WTC11 (cell line): ENCODE results near the gene CNOT6L. TPM values are rescaled to one million over a fixed set of nuclear protein-coding genes. Genes with fewer than 3 reads are reported as not detected.

ENCODE experiments used
- ATAC-seq: fragments of 200-7000 bp; cut with Tn5 transposase; 2 replicates; pipeline ENCODE4 v1.10.0; 2021; ENCODE audit warnings: mild to moderate bottlenecking, moderate library complexity
- CTCF ChIA-PET: fragments of 300-600 bp; sonication (Branson Sonifier 250); formaldehyde crosslinking; loops from one replicate; lab custom pipeline; 2021; ENCODE audit warnings: antibody characterized with exemption; lab: Charles Lee
- POLR2A ChIA-PET: fragments of 350-600 bp; sonication (Branson Sonifier 250); formaldehyde crosslinking; loops from one replicate; lab custom pipeline; 2021; ENCODE audit warnings: antibody characterized with exemption; lab: Charles Lee
- DNase-seq: peaks from one replicate; pipeline ENCODE4 v3.0.0; 2021; ENCODE audit warnings: low spot score
- H3K27ac Mint-ChIP-seq: 2 replicates; pipeline ENCODE4 v1.8.0; 2021; ENCODE audit warnings: mixed read lengths
- H3K27me3 Mint-ChIP-seq: 2 replicates; pipeline ENCODE4 v1.8.0; 2021; ENCODE audit warnings: low read depth, mild to moderate bottlenecking, moderate library complexity, mixed read lengths
- H3K36me3 Mint-ChIP-seq: 2 replicates; pipeline ENCODE4 v1.8.0; 2021; ENCODE audit warnings: mixed read lengths
- H3K4me1 Mint-ChIP-seq: 2 replicates; pipeline ENCODE4 v1.8.0; 2022; ENCODE audit warnings: mixed read lengths
- H3K4me3 Mint-ChIP-seq: 2 replicates; pipeline ENCODE4 v1.8.0; 2021; ENCODE audit warnings: mild to moderate bottlenecking, moderate library complexity, mixed read lengths
- H3K9me3 Mint-ChIP-seq: 2 replicates; pipeline ENCODE4 v1.8.0; 2021; ENCODE audit warnings: mixed read lengths
- CREM ChIP-seq: sonication (generic); formaldehyde crosslinking; IDR thresholded peaks from 2 replicates; pipeline ENCODE4 v1.8.1; 2022; ENCODE audit warnings: mild to moderate bottlenecking, missing genetic modification reagents, moderate library complexity
- KAT7 ChIP-seq: sonication (generic); formaldehyde crosslinking; IDR thresholded peaks from 2 replicates; pipeline ENCODE4 v1.8.1; 2023; ENCODE audit warnings: missing genetic modification reagents, mild to moderate bottlenecking, borderline replicate concordance
- SMAD4 ChIP-seq: sonication (generic); formaldehyde crosslinking; IDR thresholded peaks from 2 replicates; pipeline ENCODE4 v1.8.0; 2022; ENCODE audit warnings: mild to moderate bottlenecking, missing genetic modification reagents
- TP53 ChIP-seq: sonication (generic); formaldehyde crosslinking; IDR thresholded peaks from 2 replicates; pipeline ENCODE4 v1.8.1; 2023; ENCODE audit warnings: mild to moderate bottlenecking, missing genetic modification reagents
- ZNF121 ChIP-seq: sonication (generic); formaldehyde crosslinking; IDR thresholded peaks from 2 replicates; pipeline ENCODE4 v1.8.0; 2023; ENCODE audit warnings: missing genetic modification reagents
- ZNF317 ChIP-seq: sonication (generic); formaldehyde crosslinking; IDR thresholded peaks from 2 replicates; pipeline ENCODE4 v1.8.1; 2023; ENCODE audit warnings: low read depth, mild to moderate bottlenecking, moderate library complexity, missing genetic modification reagents, borderline replicate concordance
- ZNF396 ChIP-seq: fragments of 250-450 bp; sonication (Bioruptor Pico); IDR thresholded peaks from 2 replicates; pipeline ENCODE4 v1.8.0; 2021; ENCODE audit warnings: mild to moderate bottlenecking, moderate library complexity, borderline replicate concordance
- ZNF423 ChIP-seq: fragments of 250-450 bp; sonication (Bioruptor Pico); IDR thresholded peaks from 2 replicates; pipeline ENCODE4 v2.1.2; 2022; ENCODE audit warnings: mild to moderate bottlenecking, moderate library complexity
- total RNA-seq: library from RNA; stranded (reverse); gene quantifications from 3 replicates; pipeline ENCODE4 v1.2.3, GENCODE V29; 2021
- TF ChIP-seq, protein P1 (sequence below): sonication (generic); formaldehyde crosslinking; IDR thresholded peaks from 2 replicates; pipeline ENCODE4 v1.8.0; 2022; ENCODE audit warnings: mild to moderate bottlenecking, missing genetic modification reagents
- TF ChIP-seq, protein P2 (sequence below): sonication (generic); formaldehyde crosslinking; IDR thresholded peaks from 2 replicates; pipeline ENCODE4 v1.8.0; 2022; ENCODE audit warnings: mild to moderate bottlenecking, missing genetic modification reagents
- TF ChIP-seq, protein P3 (sequence below): sonication (generic); formaldehyde crosslinking; IDR thresholded peaks from 2 replicates; pipeline ENCODE4 v1.8.1; 2022; ENCODE audit warnings: missing genetic modification reagents, borderline replicate concordance
- TF ChIP-seq, protein P4 (sequence below): sonication (generic); formaldehyde crosslinking; IDR thresholded peaks from 2 replicates; pipeline ENCODE4 v1.8.1; 2022; ENCODE audit warnings: low read depth, mild to moderate bottlenecking, moderate library complexity, missing genetic modification reagents, borderline replicate concordance
- TF ChIP-seq, protein P5 (sequence below): fragments of 250-450 bp; sonication (Bioruptor Pico); IDR thresholded peaks from 2 replicates; pipeline ENCODE4 v1.9.0; 2021; ENCODE audit warnings: mild to moderate bottlenecking, borderline replicate concordance
- TF ChIP-seq, protein P6 (sequence below): sonication (generic); formaldehyde crosslinking; IDR thresholded peaks from 2 replicates; pipeline ENCODE4 v1.8.0; 2023; ENCODE audit warnings: missing genetic modification reagents
- TF ChIP-seq, protein P7 (sequence below): sonication (generic); formaldehyde crosslinking; IDR thresholded peaks from 2 replicates; pipeline ENCODE4 v1.8.1; 2022; ENCODE audit warnings: low read depth, missing genetic modification reagents, borderline replicate concordance
- TF ChIP-seq, protein P8 (sequence below): sonication (generic); formaldehyde crosslinking; IDR thresholded peaks from 2 replicates; pipeline ENCODE4 v1.8.0; 2023; ENCODE audit warnings: missing genetic modification reagents, mild to moderate bottlenecking, borderline replicate concordance

CNOT6L gene
- total RNA-seq, 1 experiment from 2014 or later, result 21.6 TPM

DNA sequence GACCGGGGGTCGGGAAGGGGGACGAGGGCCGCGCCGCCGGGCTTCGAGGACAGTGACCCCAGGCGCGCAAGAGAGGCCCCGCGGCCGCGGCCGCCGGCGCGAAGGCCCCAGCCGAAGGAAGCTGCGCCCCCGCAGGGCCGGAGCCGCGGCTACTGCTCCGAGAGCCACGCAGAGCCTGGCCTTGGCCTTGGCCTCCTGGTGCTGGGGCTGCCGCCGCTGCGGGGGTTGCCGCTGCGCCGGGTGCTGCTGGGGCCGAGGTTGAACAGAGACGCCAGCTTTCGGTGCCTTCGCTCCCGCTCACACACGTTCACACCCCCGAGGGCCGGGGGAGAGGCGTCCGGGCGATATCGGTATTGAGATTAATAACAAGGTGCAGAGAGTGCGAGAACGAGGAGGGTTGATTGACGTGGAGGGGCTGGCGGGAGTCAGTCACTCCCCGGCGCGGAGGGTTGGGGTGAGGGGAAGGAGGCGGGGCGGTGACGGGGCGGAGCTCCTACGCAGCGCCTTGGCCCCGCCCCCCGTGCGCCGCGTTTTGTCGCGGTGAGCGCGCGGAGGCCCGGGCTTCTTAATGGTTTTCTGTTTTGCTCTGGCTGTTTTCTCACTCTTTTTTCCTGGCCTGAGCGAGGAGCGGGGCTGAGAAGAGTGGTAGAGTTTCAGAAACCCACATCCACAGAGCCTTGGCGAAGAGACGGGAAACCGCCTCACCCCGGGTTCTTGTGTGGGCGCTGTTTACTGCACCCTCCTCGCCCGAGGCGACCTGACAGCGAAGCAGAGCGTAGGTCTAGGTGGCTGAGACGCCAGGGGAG lies 878 bp upstream of the CNOT6L start:
- ChIA-PET POLR2A (interaction anchor here (1.7 kb wide), 1 partner anchor 43 kb away, joined by 15 read pairs; the partner anchor contains the start of gene MRPL1), CTCF (interaction anchor here (0.6 to 2.0 kb wide), 2 partner anchors 43 to 57 kb away, joined by 3 to 4 read pairs; partner anchors contain the start of gene MRPL1)
- Mint-ChIP-seq H3K4me1 (peaks cover 14% of the 10 kb centered on the region), H3K9me3 (no peaks in the 10 kb centered on the region), H3K27me3 (peaks cover 7% of the 10 kb centered on the region), H3K4me3 (peak overlapping the region; percentile 95), H3K27ac (peak overlapping the region; percentile 92), H3K36me3 (no peaks in the 10 kb centered on the region)
- peak; percentile 82 for ATAC-seq
- DNase-seq, result peak; percentile 87
- TF ChIP-seq, protein P1, sequence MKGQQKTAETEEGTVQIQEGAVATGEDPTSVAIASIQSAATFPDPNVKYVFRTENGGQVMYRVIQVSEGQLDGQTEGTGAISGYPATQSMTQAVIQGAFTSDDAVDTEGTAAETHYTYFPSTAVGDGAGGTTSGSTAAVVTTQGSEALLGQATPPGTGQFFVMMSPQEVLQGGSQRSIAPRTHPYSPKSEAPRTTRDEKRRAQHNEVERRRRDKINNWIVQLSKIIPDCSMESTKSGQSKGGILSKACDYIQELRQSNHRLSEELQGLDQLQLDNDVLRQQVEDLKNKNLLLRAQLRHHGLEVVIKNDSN (CRISPR knock-in tag), result no peak
- TF ChIP-seq, protein P2, sequence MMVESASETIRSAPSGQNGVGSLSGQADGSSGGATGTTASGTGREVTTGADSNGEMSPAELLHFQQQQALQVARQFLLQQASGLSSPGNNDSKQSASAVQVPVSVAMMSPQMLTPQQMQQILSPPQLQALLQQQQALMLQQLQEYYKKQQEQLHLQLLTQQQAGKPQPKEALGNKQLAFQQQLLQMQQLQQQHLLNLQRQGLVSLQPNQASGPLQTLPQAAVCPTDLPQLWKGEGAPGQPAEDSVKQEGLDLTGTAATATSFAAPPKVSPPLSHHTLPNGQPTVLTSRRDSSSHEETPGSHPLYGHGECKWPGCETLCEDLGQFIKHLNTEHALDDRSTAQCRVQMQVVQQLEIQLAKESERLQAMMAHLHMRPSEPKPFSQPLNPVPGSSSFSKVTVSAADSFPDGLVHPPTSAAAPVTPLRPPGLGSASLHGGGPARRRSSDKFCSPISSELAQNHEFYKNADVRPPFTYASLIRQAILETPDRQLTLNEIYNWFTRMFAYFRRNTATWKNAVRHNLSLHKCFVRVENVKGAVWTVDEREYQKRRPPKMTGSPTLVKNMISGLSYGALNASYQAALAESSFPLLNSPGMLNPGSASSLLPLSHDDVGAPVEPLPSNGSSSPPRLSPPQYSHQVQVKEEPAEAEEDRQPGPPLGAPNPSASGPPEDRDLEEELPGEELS (CRISPR knock-in tag), result 0 out of 2 replicates have a peak, but pooled peaks have one; percentile 65
- no peak for TF ChIP-seq ZNF121 (CRISPR knock-in tag)
- TF ChIP-seq, protein P3, sequence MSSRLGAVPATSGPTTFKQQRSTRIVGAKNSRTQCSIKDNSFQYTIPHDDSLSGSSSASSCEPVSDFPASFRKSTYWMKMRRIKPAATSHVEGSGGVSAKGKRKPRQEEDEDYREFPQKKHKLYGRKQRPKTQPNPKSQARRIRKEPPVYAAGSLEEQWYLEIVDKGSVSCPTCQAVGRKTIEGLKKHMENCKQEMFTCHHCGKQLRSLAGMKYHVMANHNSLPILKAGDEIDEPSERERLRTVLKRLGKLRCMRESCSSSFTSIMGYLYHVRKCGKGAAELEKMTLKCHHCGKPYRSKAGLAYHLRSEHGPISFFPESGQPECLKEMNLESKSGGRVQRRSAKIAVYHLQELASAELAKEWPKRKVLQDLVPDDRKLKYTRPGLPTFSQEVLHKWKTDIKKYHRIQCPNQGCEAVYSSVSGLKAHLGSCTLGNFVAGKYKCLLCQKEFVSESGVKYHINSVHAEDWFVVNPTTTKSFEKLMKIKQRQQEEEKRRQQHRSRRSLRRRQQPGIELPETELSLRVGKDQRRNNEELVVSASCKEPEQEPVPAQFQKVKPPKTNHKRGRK, result no peak
- TF ChIP-seq, protein P4, sequence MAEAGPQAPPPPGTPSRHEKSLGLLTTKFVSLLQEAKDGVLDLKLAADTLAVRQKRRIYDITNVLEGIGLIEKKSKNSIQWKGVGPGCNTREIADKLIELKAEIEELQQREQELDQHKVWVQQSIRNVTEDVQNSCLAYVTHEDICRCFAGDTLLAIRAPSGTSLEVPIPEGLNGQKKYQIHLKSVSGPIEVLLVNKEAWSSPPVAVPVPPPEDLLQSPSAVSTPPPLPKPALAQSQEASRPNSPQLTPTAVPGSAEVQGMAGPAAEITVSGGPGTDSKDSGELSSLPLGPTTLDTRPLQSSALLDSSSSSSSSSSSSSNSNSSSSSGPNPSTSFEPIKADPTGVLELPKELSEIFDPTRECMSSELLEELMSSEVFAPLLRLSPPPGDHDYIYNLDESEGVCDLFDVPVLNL (CRISPR knock-in tag), result peak; percentile 55; the same call in 1 of the 2 replicates
- TF ChIP-seq ZNF396 (CRISPR knock-in tag), result no peak
- 0 out of 2 replicates have a peak, but pooled peaks have one; percentile 28 for TF ChIP-seq TP53
- TF ChIP-seq, protein P5, sequence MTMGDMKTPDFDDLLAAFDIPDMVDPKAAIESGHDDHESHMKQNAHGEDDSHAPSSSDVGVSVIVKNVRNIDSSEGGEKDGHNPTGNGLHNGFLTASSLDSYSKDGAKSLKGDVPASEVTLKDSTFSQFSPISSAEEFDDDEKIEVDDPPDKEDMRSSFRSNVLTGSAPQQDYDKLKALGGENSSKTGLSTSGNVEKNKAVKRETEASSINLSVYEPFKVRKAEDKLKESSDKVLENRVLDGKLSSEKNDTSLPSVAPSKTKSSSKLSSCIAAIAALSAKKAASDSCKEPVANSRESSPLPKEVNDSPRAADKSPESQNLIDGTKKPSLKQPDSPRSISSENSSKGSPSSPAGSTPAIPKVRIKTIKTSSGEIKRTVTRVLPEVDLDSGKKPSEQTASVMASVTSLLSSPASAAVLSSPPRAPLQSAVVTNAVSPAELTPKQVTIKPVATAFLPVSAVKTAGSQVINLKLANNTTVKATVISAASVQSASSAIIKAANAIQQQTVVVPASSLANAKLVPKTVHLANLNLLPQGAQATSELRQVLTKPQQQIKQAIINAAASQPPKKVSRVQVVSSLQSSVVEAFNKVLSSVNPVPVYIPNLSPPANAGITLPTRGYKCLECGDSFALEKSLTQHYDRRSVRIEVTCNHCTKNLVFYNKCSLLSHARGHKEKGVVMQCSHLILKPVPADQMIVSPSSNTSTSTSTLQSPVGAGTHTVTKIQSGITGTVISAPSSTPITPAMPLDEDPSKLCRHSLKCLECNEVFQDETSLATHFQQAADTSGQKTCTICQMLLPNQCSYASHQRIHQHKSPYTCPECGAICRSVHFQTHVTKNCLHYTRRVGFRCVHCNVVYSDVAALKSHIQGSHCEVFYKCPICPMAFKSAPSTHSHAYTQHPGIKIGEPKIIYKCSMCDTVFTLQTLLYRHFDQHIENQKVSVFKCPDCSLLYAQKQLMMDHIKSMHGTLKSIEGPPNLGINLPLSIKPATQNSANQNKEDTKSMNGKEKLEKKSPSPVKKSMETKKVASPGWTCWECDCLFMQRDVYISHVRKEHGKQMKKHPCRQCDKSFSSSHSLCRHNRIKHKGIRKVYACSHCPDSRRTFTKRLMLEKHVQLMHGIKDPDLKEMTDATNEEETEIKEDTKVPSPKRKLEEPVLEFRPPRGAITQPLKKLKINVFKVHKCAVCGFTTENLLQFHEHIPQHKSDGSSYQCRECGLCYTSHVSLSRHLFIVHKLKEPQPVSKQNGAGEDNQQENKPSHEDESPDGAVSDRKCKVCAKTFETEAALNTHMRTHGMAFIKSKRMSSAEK, result no peak
- TF ChIP-seq KAT7 (CRISPR knock-in tag), result peak; percentile 38; the same call in 1 of the 2 replicates
- peak; percentile 69 for TF ChIP-seq ZNF423 (CRISPR knock-in tag)
- TF ChIP-seq SMAD4, result no peak
- TF ChIP-seq ZNF317 (CRISPR knock-in tag), result no peak
- TF ChIP-seq, protein P6, sequence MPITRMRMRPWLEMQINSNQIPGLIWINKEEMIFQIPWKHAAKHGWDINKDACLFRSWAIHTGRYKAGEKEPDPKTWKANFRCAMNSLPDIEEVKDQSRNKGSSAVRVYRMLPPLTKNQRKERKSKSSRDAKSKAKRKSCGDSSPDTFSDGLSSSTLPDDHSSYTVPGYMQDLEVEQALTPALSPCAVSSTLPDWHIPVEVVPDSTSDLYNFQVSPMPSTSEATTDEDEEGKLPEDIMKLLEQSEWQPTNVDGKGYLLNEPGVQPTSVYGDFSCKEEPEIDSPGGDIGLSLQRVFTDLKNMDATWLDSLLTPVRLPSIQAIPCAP (CRISPR knock-in tag), result no peak
- TF ChIP-seq, protein P7, sequence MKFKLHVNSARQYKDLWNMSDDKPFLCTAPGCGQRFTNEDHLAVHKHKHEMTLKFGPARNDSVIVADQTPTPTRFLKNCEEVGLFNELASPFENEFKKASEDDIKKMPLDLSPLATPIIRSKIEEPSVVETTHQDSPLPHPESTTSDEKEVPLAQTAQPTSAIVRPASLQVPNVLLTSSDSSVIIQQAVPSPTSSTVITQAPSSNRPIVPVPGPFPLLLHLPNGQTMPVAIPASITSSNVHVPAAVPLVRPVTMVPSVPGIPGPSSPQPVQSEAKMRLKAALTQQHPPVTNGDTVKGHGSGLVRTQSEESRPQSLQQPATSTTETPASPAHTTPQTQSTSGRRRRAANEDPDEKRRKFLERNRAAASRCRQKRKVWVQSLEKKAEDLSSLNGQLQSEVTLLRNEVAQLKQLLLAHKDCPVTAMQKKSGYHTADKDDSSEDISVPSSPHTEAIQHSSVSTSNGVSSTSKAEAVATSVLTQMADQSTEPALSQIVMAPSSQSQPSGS (CRISPR knock-in tag), result no peak
- TF ChIP-seq, protein P8, sequence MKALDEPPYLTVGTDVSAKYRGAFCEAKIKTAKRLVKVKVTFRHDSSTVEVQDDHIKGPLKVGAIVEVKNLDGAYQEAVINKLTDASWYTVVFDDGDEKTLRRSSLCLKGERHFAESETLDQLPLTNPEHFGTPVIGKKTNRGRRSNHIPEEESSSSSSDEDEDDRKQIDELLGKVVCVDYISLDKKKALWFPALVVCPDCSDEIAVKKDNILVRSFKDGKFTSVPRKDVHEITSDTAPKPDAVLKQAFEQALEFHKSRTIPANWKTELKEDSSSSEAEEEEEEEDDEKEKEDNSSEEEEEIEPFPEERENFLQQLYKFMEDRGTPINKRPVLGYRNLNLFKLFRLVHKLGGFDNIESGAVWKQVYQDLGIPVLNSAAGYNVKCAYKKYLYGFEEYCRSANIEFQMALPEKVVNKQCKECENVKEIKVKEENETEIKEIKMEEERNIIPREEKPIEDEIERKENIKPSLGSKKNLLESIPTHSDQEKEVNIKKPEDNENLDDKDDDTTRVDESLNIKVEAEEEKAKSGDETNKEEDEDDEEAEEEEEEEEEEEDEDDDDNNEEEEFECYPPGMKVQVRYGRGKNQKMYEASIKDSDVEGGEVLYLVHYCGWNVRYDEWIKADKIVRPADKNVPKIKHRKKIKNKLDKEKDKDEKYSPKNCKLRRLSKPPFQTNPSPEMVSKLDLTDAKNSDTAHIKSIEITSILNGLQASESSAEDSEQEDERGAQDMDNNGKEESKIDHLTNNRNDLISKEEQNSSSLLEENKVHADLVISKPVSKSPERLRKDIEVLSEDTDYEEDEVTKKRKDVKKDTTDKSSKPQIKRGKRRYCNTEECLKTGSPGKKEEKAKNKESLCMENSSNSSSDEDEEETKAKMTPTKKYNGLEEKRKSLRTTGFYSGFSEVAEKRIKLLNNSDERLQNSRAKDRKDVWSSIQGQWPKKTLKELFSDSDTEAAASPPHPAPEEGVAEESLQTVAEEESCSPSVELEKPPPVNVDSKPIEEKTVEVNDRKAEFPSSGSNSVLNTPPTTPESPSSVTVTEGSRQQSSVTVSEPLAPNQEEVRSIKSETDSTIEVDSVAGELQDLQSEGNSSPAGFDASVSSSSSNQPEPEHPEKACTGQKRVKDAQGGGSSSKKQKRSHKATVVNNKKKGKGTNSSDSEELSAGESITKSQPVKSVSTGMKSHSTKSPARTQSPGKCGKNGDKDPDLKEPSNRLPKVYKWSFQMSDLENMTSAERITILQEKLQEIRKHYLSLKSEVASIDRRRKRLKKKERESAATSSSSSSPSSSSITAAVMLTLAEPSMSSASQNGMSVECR, result no peak; the same call in 1 of the 2 replicates
- TF ChIP-seq CREM (CRISPR knock-in tag), result 0 out of 2 replicates have a peak, but pooled peaks have one; percentile 18
